Neural cell (in vitro differentiated cells): Measurements from ENCODE around the gene PLP2. TPM values are rescaled to one million over a fixed set of nuclear protein-coding genes. Genes with fewer than 3 reads are reported as not detected.

Experiments
- H2AFZ ChIP-seq: fragments of 200-600, 300-800 bp; sonication (generic), shearing (Covaris generic); 2 replicates; pipeline ENCODE4 v1.6.0; 2014; ENCODE audit warnings: low read depth, mild to moderate bottlenecking, antibody characterized with exemption, low read length, moderate library complexity
- H3F3A ChIP-seq: fragments of 200-600 bp; shearing (Covaris generic); 2 replicates; pipeline ENCODE4 v1.6.1; 2016; ENCODE audit warnings: mild to moderate bottlenecking, moderate library complexity, mixed read lengths, antibody characterized with exemption, low read length; ENCODE audit not compliant: insufficient read depth, poor library complexity, severe bottlenecking
- H3K27ac ChIP-seq: fragments of 200-600, 300-800 bp; sonication (generic), shearing (Covaris generic); 2 replicates; pipeline ENCODE4 v1.5.1; 2014; ENCODE audit warnings: mild to moderate bottlenecking, low read length, moderate library complexity
- H3K27me3 ChIP-seq: fragments of 300-800, 200-600 bp; sonication (generic), shearing (Covaris generic); 2 replicates; pipeline ENCODE4 v1.6.0; 2014; ENCODE audit warnings: mild to moderate bottlenecking, low read depth, low read length, moderate library complexity; ENCODE audit not compliant: insufficient read depth
- H3K36me3 ChIP-seq: fragments of 300-800, 200-600 bp; sonication (generic), shearing (Covaris generic); 2 replicates; pipeline ENCODE4 v1.5.1; 2014; ENCODE audit warnings: mild to moderate bottlenecking, antibody characterized with exemption, low read length, moderate library complexity; ENCODE audit not compliant: insufficient read depth
- H3K4me2 ChIP-seq: fragments of 300-800, 200-600 bp; sonication (generic), shearing (Covaris generic); 2 replicates; pipeline ENCODE4 v1.6.0; 2014; ENCODE audit warnings: mild to moderate bottlenecking, low read length
- H3K4me3 ChIP-seq: fragments of 300-800, 200-600 bp; sonication (generic), shearing (Covaris generic); 2 replicates; pipeline ENCODE4 v1.5.1; 2014; ENCODE audit warnings: mild to moderate bottlenecking, low read length, moderate library complexity
- H3K79me2 ChIP-seq: fragments of 200-600 bp; shearing (Covaris generic); replicated peaks from 2 replicates; pipeline ENCODE4 v1.6.0; 2014; ENCODE audit warnings: mild to moderate bottlenecking, low read length, moderate library complexity; ENCODE audit not compliant: insufficient read depth
- H3K9ac ChIP-seq: fragments of 300-800, 200-600 bp; sonication (generic), shearing (Covaris generic); 2 replicates; pipeline ENCODE4 v1.6.1; 2016; ENCODE audit warnings: mild to moderate bottlenecking, low read length, mixed read lengths
- H3K9me2 ChIP-seq: fragments of 200-600 bp; shearing (Covaris generic); 2 replicates; pipeline ENCODE4 v1.6.1; 2016; ENCODE audit warnings: mild to moderate bottlenecking, low read length, mixed read lengths; ENCODE audit not compliant: insufficient read depth
- H3K9me3 ChIP-seq: fragments of 200-600, 300-800 bp; sonication (generic), shearing (Covaris generic); 2 replicates; pipeline ENCODE4 v1.6.1; 2016; ENCODE audit warnings: mild to moderate bottlenecking, mixed run types, low read length, moderate library complexity, mixed read lengths
- H4K20me1 ChIP-seq: fragments of 200-600 bp; shearing (Covaris generic); 2 replicates; pipeline ENCODE4 v1.6.1; 2016; ENCODE audit warnings: mild to moderate bottlenecking, mixed run types; ENCODE audit not compliant: insufficient read depth
- CTCF ChIP-seq: fragments of 450-650 bp; IDR thresholded peaks from 2 replicates; pipeline ENCODE4 v1.5.1; 2014; ENCODE audit warnings: antibody characterized with exemption, mild to moderate bottlenecking, moderate library complexity; ENCODE audit not compliant: poor library complexity, severe bottlenecking
- EP300 ChIP-seq: fragments of 450-650 bp; conservative IDR thresholded peaks from 2 replicates; pipeline ENCODE4 v1.6.1; 2014; ENCODE audit warnings: antibody characterized with exemption, mild to moderate bottlenecking, moderate library complexity; ENCODE audit not compliant: poor library complexity, severe bottlenecking
- EZH2 ChIP-seq: fragments of 200-600, 300-800 bp; shearing (Covaris generic), sonication (generic); IDR thresholded peaks from 2 replicates; pipeline ENCODE4 v1.6.1; 2014; ENCODE audit warnings: antibody characterized with exemption, low read length, borderline replicate concordance, mild to moderate bottlenecking; ENCODE audit not compliant: insufficient read depth, poor library complexity, severe bottlenecking
- MXI1 ChIP-seq: fragments of 450-650 bp; conservative IDR thresholded peaks from 2 replicates; pipeline ENCODE4 v1.6.1; 2014; ENCODE audit warnings: antibody characterized with exemption, mild to moderate bottlenecking; ENCODE audit not compliant: poor library complexity, severe bottlenecking
- POLR2AphosphoS5 ChIP-seq: IDR thresholded peaks from 2 replicates; pipeline ENCODE4 v1.6.1; 2012
- RAD21 ChIP-seq: fragments of 450-650 bp; conservative IDR thresholded peaks from 2 replicates; pipeline ENCODE4 v1.6.1; 2014; ENCODE audit warnings: antibody characterized with exemption, mild to moderate bottlenecking, moderate library complexity
- REST ChIP-seq: IDR thresholded peaks from 2 replicates; pipeline ENCODE4 v1.6.1; 2012; ENCODE audit warnings: borderline replicate concordance
- SMC3 ChIP-seq: fragments of 450-650 bp; conservative IDR thresholded peaks from 2 replicates; pipeline ENCODE4 v1.6.1; 2014; ENCODE audit warnings: antibody characterized with exemption, mild to moderate bottlenecking, moderate library complexity; ENCODE audit not compliant: poor library complexity
- TAF1 ChIP-seq: IDR thresholded peaks from 2 replicates; pipeline ENCODE4 v1.6.1; 2012; ENCODE audit warnings: low read depth
- polyA plus RNA-seq: library from polyadenylated mRNA; depleted of rRNA; stranded (reverse); fragments of >200 nt; gene quantifications from 2 replicates; pipeline ENCODE4 v1.2.3, GENCODE V29; 2014

PLP2 gene
- polyA plus RNA-seq, 1 donor from 2014 or later: not detected

GRCh38 chrX:49212209-49212608, 40.5 kb downstream of the PLP2 start:
- H3F3A ChIP-seq: no peaks in the 10 kb centered on the region
- H3K4me2 ChIP-seq: no peak overlapping the region
- H4K20me1 ChIP-seq: no peaks in the 10 kb centered on the region
- no peaks in the 10 kb centered on the region for H3K27me3 ChIP-seq
- H3K36me3 ChIP-seq: no peaks in the 10 kb centered on the region
- no peak overlapping the region for H2AFZ ChIP-seq
- H3K9me3 ChIP-seq: no peaks in the 10 kb centered on the region
- H3K27ac ChIP-seq: no peak overlapping the region
- H3K79me2 ChIP-seq: no peaks in the 10 kb centered on the region
- no peak for TF ChIP-seq EP300
- no peak overlapping the region for H3K4me3 ChIP-seq
- H3K9ac ChIP-seq: no peak overlapping the region
- H3K9me2 ChIP-seq: no peaks in the 10 kb centered on the region

GRCh38 chrX:49212861-49213260, 41.2 kb downstream of the PLP2 start:
- Histone ChIP-seq H3K27me3 (no peaks in the 10 kb centered on the region), H3K9ac (no peak overlapping the region), H3K4me2 (no peak overlapping the region), H3F3A (no peaks in the 10 kb centered on the region), H4K20me1 (no peaks in the 10 kb centered on the region), H3K36me3 (no peaks in the 10 kb centered on the region), H3K4me3 (no peak overlapping the region), H3K27ac (no peak overlapping the region), H3K79me2 (no peaks in the 10 kb centered on the region), H2AFZ (no peak overlapping the region), H3K9me3 (no peaks in the 10 kb centered on the region), H3K9me2 (no peaks in the 10 kb centered on the region)
- no peak for TF ChIP-seq RAD21
- no peak for TF ChIP-seq SMC3
- no peak for TF ChIP-seq CTCF
- no peak for TF ChIP-seq POLR2AphosphoS5
- TF ChIP-seq REST: no peak
- no peak for TF ChIP-seq EP300
- TF ChIP-seq TAF1: no peak
- TF ChIP-seq MXI1: no peak
- no peak for TF ChIP-seq EZH2

- Histone ChIP-seq H3F3A (no peaks in the 10 kb centered on the region), H4K20me1 (no peaks in the 10 kb centered on the region), H3K79me2 (no peaks in the 10 kb centered on the region), H2AFZ (no peak overlapping the region), H3K9me3 (no peaks in the 10 kb centered on the region), H3K4me2 (no peak overlapping the region), H3K27me3 (no peaks in the 10 kb centered on the region), H3K9me2 (no peaks in the 10 kb centered on the region), H3K4me3 (no peak overlapping the region), H3K27ac (no peak overlapping the region), H3K36me3 (no peaks in the 10 kb centered on the region), H3K9ac (no peak overlapping the region)
- TF ChIP-seq EZH2: no peak
- no peak for TF ChIP-seq SMC3
- TF ChIP-seq EP300: no peak
- TF ChIP-seq RAD21: no peak
- TF ChIP-seq MXI1: no peak
- TF ChIP-seq TAF1: no peak
- no peak for TF ChIP-seq REST
- no peak for TF ChIP-seq POLR2AphosphoS5
- no peak for TF ChIP-seq CTCF
Observed at GRCh38 chrX:49214416-49214815, 42.7 kb downstream of the PLP2 start.
